ENCODE data around the gene NTHL1. TPM values are rescaled to one million over a fixed set of nuclear protein-coding genes. Genes with fewer than 3 reads are reported as not detected.
A peak's percentile ranks its signal among the peaks of the same experiment; 100 is the strongest.

Gene NTHL1
- total and polyA plus RNA-seq, 9 of the 15 experiments (the other 6 are each of a cell fraction or from before 2014, with no cell fraction given) = 1.1 to 58.8 (median 17.6) TPM

GRCh38 chr16:1991948-1992703 lies 55.5 kb downstream of the NTHL1 start (continued):
- TF ChIP-seq IRF9 (tag; IDR thresholded peaks at IDR 0.05) (no peak), EP400 (IDR thresholded peaks at IDR 0.05) (peak; percentile 84; the same call in 1 of the 2 replicates), E2F6 (IDR thresholded peaks at IDR 0.05; ENCODE audit: borderline replicate concordance in 1 of 2, extremely low read depth in 1 of 2, insufficient read depth in 1 of 2, insufficient read length in 1 of 2, low read depth in 1 of 2, low read length in 1 of 2, poor library complexity in 1 of 2, severe bottlenecking in 1 of 2) (peak; percentile 96 to 98), LCOR (CRISPR knock-in tag; IDR thresholded peaks at IDR 0.05) (0 out of 2 replicates have a peak, but pooled peaks have one; percentile 48), PHF8 (IDR thresholded peaks at IDR 0.05; ENCODE audit: borderline replicate concordance, low read length) (peak; percentile 81; the same call in 1 of the 2 replicates), ZNF740 (CRISPR knock-in tag; IDR thresholded peaks at IDR 0.05) (no peak), ZNF740 (tag; IDR thresholded peaks at IDR 0.05) (no peak), ZBTB9 (CRISPR knock-in tag; IDR thresholded peaks at IDR 0.05) (peak; percentile 35; the same call in 1 of the 2 replicates), CGGBP1 (CRISPR knock-in tag; IDR thresholded peaks at IDR 0.05) (no peak), ZMIZ1 (IDR thresholded peaks at IDR 0.05; ENCODE audit: low read depth in 2 of 2, low read length in 2 of 2) (no peak), EP300 (IDR thresholded peaks at IDR 0.05; ENCODE audit: low read length) (no peak), PHF21A (IDR thresholded peaks at IDR 0.05; ENCODE audit: borderline replicate concordance, low read depth) (no peak), BACH1 (tag; IDR thresholded peaks at IDR 0.05) (no peak), NCOA6 (IDR thresholded peaks at IDR 0.05) (no peak)

Data from K562 (cell line).